ENCODE data around the gene NOS3. TPM values are rescaled to one million over a fixed set of nuclear protein-coding genes. Genes with fewer than 3 reads are reported as not detected.

The NOS3 gene
- polyA plus RNA-seq, 1 donor from 2014 or later: not detected

DNA sequence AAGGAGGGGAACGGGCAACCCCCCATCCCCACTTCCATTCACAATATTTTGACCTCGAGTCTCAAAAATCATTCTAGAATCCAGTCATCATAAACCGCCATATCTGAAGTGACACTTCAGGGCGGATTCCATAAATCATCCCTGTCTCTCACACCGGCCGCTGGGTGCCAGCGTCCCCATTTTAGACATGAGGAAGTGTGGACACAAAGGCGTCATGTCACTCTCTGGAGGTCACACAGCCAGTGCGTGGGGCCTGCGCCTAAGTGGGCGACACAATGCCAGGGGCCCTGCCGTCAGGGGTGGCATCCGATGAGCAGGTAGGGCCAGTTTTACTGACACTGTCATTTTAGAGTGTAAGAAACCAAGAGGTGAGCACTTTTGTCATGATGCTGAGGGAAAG lies 32.2 kb upstream of the NOS3 start:
- H3F3A ChIP-seq (ENCODE audit: insufficient read depth, low read length, poor library complexity, severe bottlenecking): no peaks in the 10 kb centered on the region
- H3K4me2 ChIP-seq (ENCODE audit: low read length): no peak overlapping the region
- H3K36me3 ChIP-seq (ENCODE audit: insufficient read depth, low read length): no peaks in the 10 kb centered on the region
- no peaks in the 10 kb centered on the region for H3K27me3 ChIP-seq (ENCODE audit: insufficient read depth, low read depth, low read length)
- no peak overlapping the region for H3K27ac ChIP-seq (ENCODE audit: low read length)
- TF ChIP-seq RAD21 (conservative IDR thresholded peaks at IDR 0.05) (no peak), POLR2AphosphoS5 (IDR thresholded peaks at IDR 0.05) (no peak), SMC3 (conservative IDR thresholded peaks at IDR 0.05; ENCODE audit: poor library complexity) (no peak), EZH2 (IDR thresholded peaks at IDR 0.05; ENCODE audit: borderline replicate concordance, insufficient read depth, low read length, poor library complexity, severe bottlenecking) (no peak), TAF1 (IDR thresholded peaks at IDR 0.05; ENCODE audit: low read depth) (no peak), EP300 (conservative IDR thresholded peaks at IDR 0.05; ENCODE audit: poor library complexity, severe bottlenecking) (no peak), MXI1 (conservative IDR thresholded peaks at IDR 0.05; ENCODE audit: poor library complexity, severe bottlenecking) (no peak), REST (IDR thresholded peaks at IDR 0.05; ENCODE audit: borderline replicate concordance) (no peak)
- TF ChIP-seq, protein P1, sequence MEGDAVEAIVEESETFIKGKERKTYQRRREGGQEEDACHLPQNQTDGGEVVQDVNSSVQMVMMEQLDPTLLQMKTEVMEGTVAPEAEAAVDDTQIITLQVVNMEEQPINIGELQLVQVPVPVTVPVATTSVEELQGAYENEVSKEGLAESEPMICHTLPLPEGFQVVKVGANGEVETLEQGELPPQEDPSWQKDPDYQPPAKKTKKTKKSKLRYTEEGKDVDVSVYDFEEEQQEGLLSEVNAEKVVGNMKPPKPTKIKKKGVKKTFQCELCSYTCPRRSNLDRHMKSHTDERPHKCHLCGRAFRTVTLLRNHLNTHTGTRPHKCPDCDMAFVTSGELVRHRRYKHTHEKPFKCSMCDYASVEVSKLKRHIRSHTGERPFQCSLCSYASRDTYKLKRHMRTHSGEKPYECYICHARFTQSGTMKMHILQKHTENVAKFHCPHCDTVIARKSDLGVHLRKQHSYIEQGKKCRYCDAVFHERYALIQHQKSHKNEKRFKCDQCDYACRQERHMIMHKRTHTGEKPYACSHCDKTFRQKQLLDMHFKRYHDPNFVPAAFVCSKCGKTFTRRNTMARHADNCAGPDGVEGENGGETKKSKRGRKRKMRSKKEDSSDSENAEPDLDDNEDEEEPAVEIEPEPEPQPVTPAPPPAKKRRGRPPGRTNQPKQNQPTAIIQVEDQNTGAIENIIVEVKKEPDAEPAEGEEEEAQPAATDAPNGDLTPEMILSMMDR (IDR thresholded peaks at IDR 0.05; ENCODE audit: poor library complexity, severe bottlenecking): no peak
- no peak overlapping the region for H3K9ac ChIP-seq (ENCODE audit: low read length)
- H4K20me1 ChIP-seq (ENCODE audit: insufficient read depth): no peaks in the 10 kb centered on the region
- no peaks in the 10 kb centered on the region for H3K9me2 ChIP-seq (ENCODE audit: insufficient read depth, low read length)
- H3K4me3 ChIP-seq (ENCODE audit: low read length): no peak overlapping the region
- H3K79me2 ChIP-seq (replicated peaks; ENCODE audit: insufficient read depth, low read length): no peaks in the 10 kb centered on the region
- no peak overlapping the region for H2AFZ ChIP-seq (ENCODE audit: low read depth, low read length)
- H3K9me3 ChIP-seq (ENCODE audit: low read length): no peaks in the 10 kb centered on the region

GRCh38 chr7:150959081-150959480 lies 31.7 kb upstream of the NOS3 start:
- no peak for TF ChIP-seq MXI1 (conservative IDR thresholded peaks at IDR 0.05; ENCODE audit: poor library complexity, severe bottlenecking)
- TF ChIP-seq RAD21 (conservative IDR thresholded peaks at IDR 0.05): no peak
- no peak for TF ChIP-seq EP300 (conservative IDR thresholded peaks at IDR 0.05; ENCODE audit: poor library complexity, severe bottlenecking)
- no peak for TF ChIP-seq EZH2 (IDR thresholded peaks at IDR 0.05; ENCODE audit: borderline replicate concordance, insufficient read depth, low read length, poor library complexity, severe bottlenecking)
- H3K9me3 ChIP-seq (ENCODE audit: low read length): no peaks in the 10 kb centered on the region
- no peak overlapping the region for H3K27ac ChIP-seq (ENCODE audit: low read length)
- H2AFZ ChIP-seq (ENCODE audit: low read depth, low read length): no peak overlapping the region
- no peaks in the 10 kb centered on the region for H3K79me2 ChIP-seq (replicated peaks; ENCODE audit: insufficient read depth, low read length)
- H3K4me3 ChIP-seq (ENCODE audit: low read length): no peak overlapping the region
- H3K9me2 ChIP-seq (ENCODE audit: insufficient read depth, low read length): no peaks in the 10 kb centered on the region
- H3K27me3 ChIP-seq (ENCODE audit: insufficient read depth, low read depth, low read length): no peaks in the 10 kb centered on the region
- no peaks in the 10 kb centered on the region for H3F3A ChIP-seq (ENCODE audit: insufficient read depth, low read length, poor library complexity, severe bottlenecking)
- H3K9ac ChIP-seq (ENCODE audit: low read length): no peak overlapping the region
- no peak overlapping the region for H3K4me2 ChIP-seq (ENCODE audit: low read length)
- H3K36me3 ChIP-seq (ENCODE audit: insufficient read depth, low read length): no peaks in the 10 kb centered on the region
- H4K20me1 ChIP-seq (ENCODE audit: insufficient read depth): no peaks in the 10 kb centered on the region
